WTC11 (cell line): ENCODE data around the gene EBP.

Experiments
- E2F1 ChIP-seq: sonication (generic); formaldehyde crosslinking; IDR thresholded peaks from 2 replicates; pipeline ENCODE4 v1.8.0; 2022; ENCODE audit warnings: mild to moderate bottlenecking, missing genetic modification reagents
- FOXJ3 ChIP-seq: sonication (generic); formaldehyde crosslinking; IDR thresholded peaks from 2 replicates; pipeline ENCODE4 v1.9.0; 2021; ENCODE audit warnings: missing genetic modification reagents, mild to moderate bottlenecking, borderline replicate concordance
- FOXP4 ChIP-seq: sonication (generic); formaldehyde crosslinking; IDR thresholded peaks from 2 replicates; pipeline ENCODE4 v1.8.0; 2022; ENCODE audit warnings: mild to moderate bottlenecking, missing genetic modification reagents
- NFE2L1 ChIP-seq: sonication (generic); formaldehyde crosslinking; IDR thresholded peaks from 2 replicates; pipeline ENCODE4 v1.8.1; 2023; ENCODE audit warnings: missing genetic modification reagents
- NR1H2 ChIP-seq: sonication (generic); formaldehyde crosslinking; IDR thresholded peaks from 2 replicates; pipeline ENCODE4 v1.9.0; 2021; ENCODE audit warnings: mild to moderate bottlenecking, moderate library complexity, missing genetic modification reagents
- TP53 ChIP-seq: sonication (generic); formaldehyde crosslinking; IDR thresholded peaks from 2 replicates; pipeline ENCODE4 v1.8.1; 2023; ENCODE audit warnings: mild to moderate bottlenecking, missing genetic modification reagents
- ZNF263 ChIP-seq: sonication (generic); formaldehyde crosslinking; IDR thresholded peaks from 2 replicates; pipeline ENCODE4 v1.8.1; 2022; ENCODE audit warnings: low read depth, mild to moderate bottlenecking, moderate library complexity, missing genetic modification reagents
- TF ChIP-seq, protein P1 (sequence below): fragments of 200-600 bp; IDR thresholded peaks from 2 replicates; pipeline ENCODE4 v1.8.0; 2022; ENCODE audit warnings: antibody characterized with exemption
- TF ChIP-seq, protein P2 (sequence below): sonication (generic); formaldehyde crosslinking; IDR thresholded peaks from 2 replicates; pipeline ENCODE4 v1.8.1; 2023; ENCODE audit warnings: mild to moderate bottlenecking, missing genetic modification reagents, moderate library complexity

GRCh38 chrX:48530736-48531135, 9.1 kb downstream of the EBP start:
- TF ChIP-seq TP53 (CRISPR knock-in tag): no peak
- TF ChIP-seq, protein P1, sequence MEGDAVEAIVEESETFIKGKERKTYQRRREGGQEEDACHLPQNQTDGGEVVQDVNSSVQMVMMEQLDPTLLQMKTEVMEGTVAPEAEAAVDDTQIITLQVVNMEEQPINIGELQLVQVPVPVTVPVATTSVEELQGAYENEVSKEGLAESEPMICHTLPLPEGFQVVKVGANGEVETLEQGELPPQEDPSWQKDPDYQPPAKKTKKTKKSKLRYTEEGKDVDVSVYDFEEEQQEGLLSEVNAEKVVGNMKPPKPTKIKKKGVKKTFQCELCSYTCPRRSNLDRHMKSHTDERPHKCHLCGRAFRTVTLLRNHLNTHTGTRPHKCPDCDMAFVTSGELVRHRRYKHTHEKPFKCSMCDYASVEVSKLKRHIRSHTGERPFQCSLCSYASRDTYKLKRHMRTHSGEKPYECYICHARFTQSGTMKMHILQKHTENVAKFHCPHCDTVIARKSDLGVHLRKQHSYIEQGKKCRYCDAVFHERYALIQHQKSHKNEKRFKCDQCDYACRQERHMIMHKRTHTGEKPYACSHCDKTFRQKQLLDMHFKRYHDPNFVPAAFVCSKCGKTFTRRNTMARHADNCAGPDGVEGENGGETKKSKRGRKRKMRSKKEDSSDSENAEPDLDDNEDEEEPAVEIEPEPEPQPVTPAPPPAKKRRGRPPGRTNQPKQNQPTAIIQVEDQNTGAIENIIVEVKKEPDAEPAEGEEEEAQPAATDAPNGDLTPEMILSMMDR: no peak
- no peak for TF ChIP-seq ZNF263
- TF ChIP-seq, protein P2, sequence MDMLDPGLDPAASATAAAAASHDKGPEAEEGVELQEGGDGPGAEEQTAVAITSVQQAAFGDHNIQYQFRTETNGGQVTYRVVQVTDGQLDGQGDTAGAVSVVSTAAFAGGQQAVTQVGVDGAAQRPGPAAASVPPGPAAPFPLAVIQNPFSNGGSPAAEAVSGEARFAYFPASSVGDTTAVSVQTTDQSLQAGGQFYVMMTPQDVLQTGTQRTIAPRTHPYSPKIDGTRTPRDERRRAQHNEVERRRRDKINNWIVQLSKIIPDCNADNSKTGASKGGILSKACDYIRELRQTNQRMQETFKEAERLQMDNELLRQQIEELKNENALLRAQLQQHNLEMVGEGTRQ (CRISPR knock-in tag): no peak
- no peak for TF ChIP-seq FOXP4 (CRISPR knock-in tag)
- no peak for TF ChIP-seq FOXJ3 (CRISPR knock-in tag)
- no peak for TF ChIP-seq E2F1
- TF ChIP-seq NR1H2 (CRISPR knock-in tag): no peak
- TF ChIP-seq NFE2L1 (CRISPR knock-in tag): no peak
